NCI-H146 treated with DMSO at 0.1 percent for 48 hours (cell line): ENCODE data around the gene BTG4.

Source experiments
- DNase-seq: peaks from one replicate; lab custom pipeline; 2025; ENCODE audit not compliant: unreplicated experiment; lab: John Stamatoyannopoulos, UW

Gene BTG4

GRCh38 chr11:111500481-111500880 is 11.7 kb downstream of the BTG4 start:
- no peak for DNase-seq

- no peak for DNase-seq
These were observed 12.7 kb downstream of the BTG4 start for GRCh38 chr11:111499483-111499882.

DNA sequence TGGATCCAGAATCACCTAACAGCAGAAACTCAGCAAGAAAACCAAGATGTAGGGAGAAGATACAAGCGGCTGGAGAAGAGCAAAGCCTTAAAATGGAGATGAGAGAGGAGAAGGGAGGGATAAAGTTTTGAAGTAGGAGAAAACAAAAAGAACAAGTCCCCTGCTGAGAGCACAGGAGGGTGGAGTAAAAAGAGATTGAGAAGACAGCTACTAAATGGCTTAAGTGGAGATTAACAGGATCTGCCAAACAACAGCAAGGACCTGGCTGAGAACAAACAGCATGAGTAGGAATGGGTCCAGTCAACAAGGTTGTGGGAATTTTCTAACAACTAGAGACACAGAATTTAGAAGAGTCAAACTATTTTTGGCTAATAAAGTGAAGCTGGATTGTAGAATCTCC is 18.1 kb downstream of the BTG4 start:
- DNase-seq = no peak

DNA sequence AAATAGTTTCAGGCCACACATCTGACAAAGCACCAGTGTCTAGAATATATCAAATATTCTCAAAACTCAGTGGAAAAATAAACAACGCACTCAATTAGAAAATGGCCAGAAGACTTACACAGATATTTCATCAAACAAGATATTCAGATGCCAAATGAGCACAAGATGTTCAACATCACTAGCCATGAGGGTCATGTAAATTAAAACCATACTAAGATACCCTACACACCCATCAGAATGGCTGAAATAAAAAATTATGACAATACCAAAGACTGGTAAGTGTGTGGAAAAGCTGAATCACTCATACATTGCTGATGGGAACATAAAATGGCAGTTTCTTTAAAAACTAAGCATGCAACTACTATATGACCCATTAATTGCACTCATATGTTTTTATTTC is 21.7 kb downstream of the BTG4 start:
- no peak for DNase-seq

DNA sequence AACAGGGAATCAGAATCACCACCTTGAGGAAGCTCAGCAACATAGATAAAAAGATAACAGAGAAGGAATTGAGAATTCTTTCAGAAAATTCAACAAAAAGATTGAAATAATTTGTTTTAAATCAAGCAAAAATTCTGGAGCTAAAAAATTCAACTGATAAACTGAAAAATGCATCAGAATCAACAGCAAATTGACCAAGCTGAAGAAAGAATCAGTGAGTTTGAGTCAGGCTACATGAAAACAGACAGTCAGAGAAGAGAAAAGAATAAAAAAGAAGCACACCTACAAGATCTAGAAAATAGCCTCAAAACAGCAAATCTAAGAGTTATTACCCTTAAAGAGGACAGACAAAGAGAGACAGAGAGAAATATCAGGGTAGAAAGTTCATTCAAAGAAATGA is 28.8 kb downstream of the BTG4 start:
- no peak for DNase-seq

DNA sequence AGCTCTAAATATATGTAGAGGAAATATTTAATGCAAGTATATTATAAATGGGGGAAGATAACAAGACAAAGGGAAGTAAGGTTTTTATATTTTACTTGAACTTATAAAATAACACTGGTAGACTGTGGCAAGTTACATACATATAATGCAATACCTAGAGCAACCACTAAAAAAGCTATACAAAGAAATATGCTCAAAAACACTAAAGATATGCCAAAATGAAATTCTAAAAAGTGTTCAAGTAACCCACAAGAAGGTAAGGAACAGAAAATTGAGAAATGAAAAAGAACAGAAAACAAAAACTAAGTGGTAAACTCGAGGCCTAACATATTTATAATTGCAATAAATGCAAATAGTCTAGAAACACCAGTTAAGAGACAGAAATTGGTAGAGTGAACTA is 32.5 kb downstream of the BTG4 start:
- no peak for DNase-seq

- DNase-seq = no peak
These were observed 34.3 kb downstream of the BTG4 start for GRCh38 chr11:111477898-111478297.

DNA sequence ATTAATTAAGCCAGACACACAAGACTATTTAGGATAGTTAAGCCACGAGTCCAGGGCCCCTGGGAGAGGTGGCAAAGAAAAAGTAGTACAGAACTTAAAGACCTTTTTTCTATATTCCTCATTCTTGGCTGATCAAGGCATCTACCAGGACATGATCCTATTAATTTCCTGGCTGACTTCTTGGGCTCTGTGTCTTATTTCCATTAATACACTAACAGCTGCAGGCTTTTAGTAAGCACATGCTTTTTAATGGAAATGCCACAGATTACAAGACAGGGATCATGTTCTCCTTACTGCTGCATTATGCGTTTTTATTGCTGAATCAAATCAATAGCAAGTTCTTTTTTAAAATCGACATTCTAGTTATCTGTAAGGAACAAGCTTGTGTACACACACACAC is 35.2 kb downstream of the BTG4 start:
- DNase-seq = no peak

GRCh38 chr11:111476366-111476765 is 35.8 kb downstream of the BTG4 start:
- no peak for DNase-seq

DNA sequence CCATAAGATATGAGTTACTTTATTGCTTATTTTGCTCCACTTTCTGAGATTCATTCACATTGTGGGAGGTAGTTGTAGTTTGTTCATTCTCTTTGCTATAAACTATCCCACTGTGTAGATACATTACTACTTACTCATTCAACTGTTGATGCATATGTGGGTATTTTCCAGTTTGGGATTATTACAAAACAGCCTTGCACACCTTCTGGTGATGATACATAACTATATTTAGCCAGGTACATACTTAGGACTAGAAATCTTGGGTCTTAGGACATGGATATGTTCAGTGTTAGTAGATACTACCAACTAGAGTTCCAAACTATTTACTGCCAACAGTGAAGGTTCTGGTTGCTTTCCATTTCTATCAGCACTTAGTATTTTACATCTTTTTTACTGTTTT is 37.8 kb downstream of the BTG4 start:
- DNase-seq = no peak

GRCh38 chr11:111472228-111472627 is 40.0 kb downstream of the BTG4 start:
- DNase-seq = no peak

- no peak for DNase-seq
These were observed 43.0 kb downstream of the BTG4 start for GRCh38 chr11:111469200-111469599.

DNA sequence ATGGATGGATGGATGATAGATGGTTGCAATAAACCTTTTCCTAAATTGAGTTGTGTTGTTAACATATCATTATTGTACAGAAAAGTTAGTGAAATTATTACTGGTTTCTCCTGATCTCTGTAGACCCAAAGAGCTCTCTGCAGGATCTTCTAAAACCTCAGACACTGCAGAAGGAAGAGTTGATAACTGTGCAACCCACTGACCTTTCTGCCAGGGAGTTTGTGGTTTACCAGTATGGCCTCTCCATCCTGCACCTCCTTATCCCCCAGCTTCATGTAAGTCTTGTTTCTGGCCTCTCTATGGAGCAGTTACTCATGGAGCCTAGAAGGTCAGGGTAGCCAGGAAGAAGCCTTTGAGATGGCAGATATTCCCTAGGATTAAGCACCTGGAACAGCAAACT is 45.6 kb downstream of the BTG4 start:
- DNase-seq = no peak

DNA sequence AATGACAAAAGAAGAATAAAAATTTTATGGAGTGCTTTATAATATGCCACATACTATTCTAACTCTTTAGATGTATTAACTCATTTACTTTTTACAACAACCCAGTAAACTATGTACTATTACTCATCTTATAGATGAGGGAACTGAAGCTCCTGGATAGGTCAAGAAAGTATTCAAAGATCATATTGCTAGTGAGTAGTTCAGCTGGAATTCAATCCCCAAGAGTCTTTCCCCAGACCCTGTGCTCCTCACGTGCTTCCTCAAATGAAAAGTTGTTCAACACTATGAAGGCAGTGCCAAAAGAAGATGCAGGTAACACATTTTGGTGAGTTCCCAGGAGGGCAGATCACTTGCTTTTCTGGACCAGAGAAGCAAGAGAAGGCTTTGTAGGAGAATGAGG is 46.8 kb downstream of the BTG4 start:
- DNase-seq = no peak

- DNase-seq = no peak
These were observed 48.9 kb downstream of the BTG4 start for GRCh38 chr11:111463276-111463675.

GRCh38 chr11:111462329-111462728 is 49.9 kb downstream of the BTG4 start:
- no peak for DNase-seq

DNA sequence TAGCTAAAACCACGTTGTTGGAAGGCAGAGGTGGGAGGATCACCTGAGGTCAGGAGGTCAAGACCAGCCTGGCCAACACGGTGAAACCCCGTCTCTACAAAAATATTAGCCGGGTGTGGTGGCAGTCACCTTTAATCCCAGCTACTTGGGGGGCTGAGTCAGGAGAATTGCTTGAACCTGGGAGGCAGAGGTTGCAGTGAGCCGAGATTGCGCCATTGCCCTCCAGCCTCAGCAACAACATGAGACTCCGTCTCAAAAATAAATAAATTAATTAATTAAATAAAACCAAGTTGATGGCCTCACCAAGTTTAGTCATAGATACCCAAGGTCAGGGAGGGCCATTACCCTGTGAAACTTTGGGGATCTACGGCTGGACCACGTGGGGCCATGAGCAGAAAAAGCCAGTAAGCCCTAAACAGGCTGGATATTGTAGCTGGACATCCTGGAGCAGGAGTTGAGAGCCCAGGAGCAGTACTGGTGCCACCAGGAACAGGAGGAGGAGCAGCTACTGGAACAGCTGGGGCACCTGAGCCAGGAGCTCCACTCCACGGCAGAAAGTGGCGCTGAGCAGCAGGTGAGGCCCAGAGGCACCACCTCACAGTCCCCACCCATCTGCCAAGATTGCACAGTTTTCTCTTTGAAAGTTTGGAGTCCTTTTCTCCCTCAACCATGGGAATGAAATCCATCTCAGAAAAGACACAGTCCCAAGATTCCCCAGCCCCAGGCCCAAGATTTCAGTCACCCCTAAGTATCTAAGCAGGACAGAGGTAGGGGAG is 50.5 kb downstream of the BTG4 start:
- DNase-seq = no peak

DNA sequence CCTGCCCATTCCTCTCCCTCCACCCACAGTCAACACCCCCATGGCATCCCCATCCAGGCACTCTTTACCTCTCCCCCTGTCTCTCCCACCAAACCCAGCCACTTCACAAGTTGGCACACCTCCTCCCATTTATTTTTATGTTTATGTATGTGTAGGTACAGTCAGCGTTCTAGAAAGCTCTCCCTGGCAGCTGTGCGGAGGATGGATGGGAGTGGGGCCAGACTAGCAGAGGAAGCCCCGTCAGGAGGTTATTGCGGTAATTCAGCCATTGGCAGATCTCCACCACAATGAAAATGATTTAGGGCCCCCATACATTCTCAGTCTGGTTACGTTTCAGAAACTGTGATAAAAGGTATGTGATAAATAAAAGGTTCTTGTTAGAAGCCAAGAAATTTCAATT is 51.3 kb downstream of the BTG4 start:
- no peak for DNase-seq

DNA sequence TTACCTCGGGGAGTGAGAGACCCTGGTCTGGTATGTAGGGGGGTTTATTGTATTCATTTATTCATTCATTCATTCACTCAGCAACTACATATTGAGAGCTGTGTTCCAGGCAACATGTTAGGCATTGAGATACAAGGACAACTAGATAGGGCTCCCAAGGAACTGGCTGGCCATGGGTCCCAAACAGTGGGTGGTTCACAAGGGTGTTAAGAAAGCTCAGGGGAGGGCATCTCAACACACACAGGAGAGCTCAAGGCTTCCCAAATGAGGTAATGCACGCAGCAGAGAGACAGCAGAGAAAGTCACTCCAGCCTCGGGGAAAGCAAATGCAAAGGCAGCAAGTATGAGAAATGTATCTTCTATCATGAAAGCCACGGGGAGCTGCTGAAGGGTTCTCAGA is 51.8 kb downstream of the BTG4 start:
- no peak for DNase-seq

GRCh38 chr11:111459506-111460270 is 52.5 kb downstream of the BTG4 start:
- DNase-seq = no peak

DNA sequence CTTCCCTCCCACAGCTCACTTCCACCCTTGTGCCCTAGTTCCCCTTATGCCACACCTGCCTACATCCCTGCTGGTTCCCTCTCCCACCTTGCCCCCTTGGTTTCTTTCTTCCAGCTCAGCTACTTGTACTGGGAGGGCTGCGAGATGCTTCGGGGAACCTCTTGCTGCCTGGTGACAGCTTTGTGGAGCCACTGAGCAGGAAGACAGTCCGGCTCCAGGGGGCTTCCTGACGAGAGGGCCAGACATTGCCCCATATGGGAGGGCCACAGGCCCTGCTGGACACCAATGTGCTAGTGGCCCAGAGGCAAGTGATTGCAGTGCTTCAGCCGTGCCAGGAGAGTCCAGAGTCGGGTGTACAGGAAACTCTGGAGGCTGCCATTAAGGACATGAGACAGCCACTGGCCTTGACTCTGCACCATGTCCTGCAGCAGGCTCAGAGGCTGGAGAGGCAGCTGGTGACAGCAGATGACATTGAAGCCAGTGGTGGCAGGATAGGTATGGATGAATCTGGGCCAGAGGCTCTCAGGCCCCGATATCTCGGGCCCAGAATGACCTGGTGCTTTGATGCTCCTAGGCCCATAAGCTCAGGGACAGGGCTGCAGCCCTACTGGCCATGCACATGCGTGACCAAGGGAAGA is 54.3 kb downstream of the BTG4 start:
- DNase-seq = no peak
